CD4-positive, alpha-beta T cell (primary cell): ENCODE results near the gene EXD3. TPM values are rescaled to one million over a fixed set of nuclear protein-coding genes. Genes with fewer than 3 reads are reported as not detected.

Experiments used
- ATAC-seq: fragments of 200-7000 bp; cut with Tn5 transposase; one replicate; pipeline ENCODE4 v1.10.0; 2022; ENCODE audit warnings: mild to moderate bottlenecking; ENCODE audit not compliant: poor library complexity
- CTCF ChIA-PET: fragments of 350-600 bp; sonication (Branson Sonifier 250); formaldehyde crosslinking; loops from one replicate; lab custom pipeline; 2021; ENCODE audit warnings: antibody characterized with exemption, inconsistent platforms; lab: Charles Lee
- POLR2A ChIA-PET: fragments of 350-600 bp; sonication (Branson Sonifier 250); formaldehyde crosslinking; loops from one replicate; lab custom pipeline; 2021; ENCODE audit warnings: antibody characterized with exemption, inconsistent platforms; lab: Charles Lee
- DNase-seq, 14 experiments: peaks; one replicate each; pipeline ENCODE4 v3.0.0-alpha.2; 2013 to 2020; ENCODE audit warnings: mixed read lengths in 2 of 14
- H3K27ac ChIP-seq, 2 donors: one replicate each; pipeline versions ENCODE4 v1.5.1 to v1.7.0; 2013; ENCODE audit warnings: low read length in 2 of 2, low read depth in 1 of 2, mild to moderate bottlenecking in 1 of 2
- H3K27me3 ChIP-seq, 2 experiments: 1 replicate in 1 of 2; 2 replicates in 1 of 2; pipeline versions ENCODE4 v1.6.1 to v1.7.0; 2013; ENCODE audit warnings: low read length in 2 of 2, control low read depth in 1 of 2, mild to moderate bottlenecking in 1 of 2, moderate library complexity in 1 of 2; ENCODE audit not compliant: insufficient read depth in 2 of 2, control insufficient read depth in 1 of 2
- H3K36me3 ChIP-seq: one replicate; pipeline ENCODE4 v1.6.1; 2013; ENCODE audit warnings: low read length, control low read depth; ENCODE audit not compliant: insufficient read depth
- H3K4me1 ChIP-seq: one replicate; pipeline ENCODE4 v1.6.1; 2013; ENCODE audit warnings: low read length, control low read depth; ENCODE audit not compliant: insufficient read depth
- H3K4me3 ChIP-seq: one replicate; pipeline ENCODE4 v1.5.1; 2013; ENCODE audit warnings: mild to moderate bottlenecking, low read length, moderate library complexity
- H3K9me3 ChIP-seq, 2 experiments: 1 replicate in 1 of 2; 2 replicates in 1 of 2; pipeline versions ENCODE4 v1.6.1 to v1.7.0; 2013; ENCODE audit warnings: low read length in 2 of 2, mild to moderate bottlenecking in 2 of 2, control low read depth in 1 of 2, moderate library complexity in 1 of 2; ENCODE audit not compliant: control insufficient read depth in 1 of 2, insufficient read depth in 1 of 2
- H3K27ac Mint-ChIP-seq: one replicate; pipeline ENCODE4 v1.8.0; 2020; ENCODE audit warnings: mixed read lengths
- H3K27me3 Mint-ChIP-seq: one replicate; pipeline ENCODE4 v1.8.0; 2021; ENCODE audit warnings: mixed read lengths
- H3K36me3 Mint-ChIP-seq: one replicate; pipeline ENCODE4 v1.8.0; 2021; ENCODE audit warnings: low read depth, mixed read lengths
- H3K4me1 Mint-ChIP-seq: one replicate; pipeline ENCODE4 v1.8.0; 2021; ENCODE audit warnings: low read depth, mixed read lengths
- H3K4me3 Mint-ChIP-seq: one replicate; pipeline ENCODE4 v1.8.0; 2020; ENCODE audit warnings: mild to moderate bottlenecking, mixed read lengths
- H3K9me3 Mint-ChIP-seq: one replicate; pipeline ENCODE4 v1.8.0; 2020; ENCODE audit warnings: mixed read lengths
- intact Hi-C, 2 experiments: fragments of 100-400 bp; cut with DNase I in 1 of 2; cut with micrococcal nuclease in 1 of 2; formaldehyde crosslinking; loops; one replicate each; pipeline versions ENCODE4 v1.15.1 to v1.9.0; 2023 to 2025; cut with DNase I, micrococcal nuclease
- total RNA-seq, 174 experiments: library from RNA in 2 of 174; stranded (reverse) in 2 of 174; gene quantifications; one replicate each; pipeline ENCODE4 v1.2.3 and lab custom pipeline; 2021 to 2026
- TF ChIP-seq, protein P1 (sequence below): fragments of 200-600 bp; IDR thresholded peaks from one replicate; pipeline ENCODE4 v1.8.0; 2022; ENCODE audit warnings: antibody characterized with exemption, mild to moderate bottlenecking

EXD3 gene
- total RNA-seq, 2 experiments from 2014 or later: 14.9 to 16.9 TPM

GRCh38 chr9:137375321-137376058 lies 47.5 kb downstream of the EXD3 start:
- H3K36me3 ChIP-seq: peaks cover 3% of the 10 kb centered on the region
- DNase-seq: no peak

GRCh38 chr9:137374131-137374845 lies 48.7 kb downstream of the EXD3 start:
- H3K4me1 Mint-ChIP-seq: no peaks in the 10 kb centered on the region
- no peaks in the 10 kb centered on the region for H3K36me3 Mint-ChIP-seq
- no peak overlapping the region for H3K27ac ChIP-seq
- H3K4me1 ChIP-seq: no peaks in the 10 kb centered on the region
- ChIA-PET POLR2A (no interaction called here), CTCF (no interaction called here)
- no peaks in the 10 kb centered on the region for H3K27me3 Mint-ChIP-seq
- peaks cover 0 to 8% of the 10 kb centered on the region in 2 experiments for H3K9me3 ChIP-seq
- TF ChIP-seq, protein P1, sequence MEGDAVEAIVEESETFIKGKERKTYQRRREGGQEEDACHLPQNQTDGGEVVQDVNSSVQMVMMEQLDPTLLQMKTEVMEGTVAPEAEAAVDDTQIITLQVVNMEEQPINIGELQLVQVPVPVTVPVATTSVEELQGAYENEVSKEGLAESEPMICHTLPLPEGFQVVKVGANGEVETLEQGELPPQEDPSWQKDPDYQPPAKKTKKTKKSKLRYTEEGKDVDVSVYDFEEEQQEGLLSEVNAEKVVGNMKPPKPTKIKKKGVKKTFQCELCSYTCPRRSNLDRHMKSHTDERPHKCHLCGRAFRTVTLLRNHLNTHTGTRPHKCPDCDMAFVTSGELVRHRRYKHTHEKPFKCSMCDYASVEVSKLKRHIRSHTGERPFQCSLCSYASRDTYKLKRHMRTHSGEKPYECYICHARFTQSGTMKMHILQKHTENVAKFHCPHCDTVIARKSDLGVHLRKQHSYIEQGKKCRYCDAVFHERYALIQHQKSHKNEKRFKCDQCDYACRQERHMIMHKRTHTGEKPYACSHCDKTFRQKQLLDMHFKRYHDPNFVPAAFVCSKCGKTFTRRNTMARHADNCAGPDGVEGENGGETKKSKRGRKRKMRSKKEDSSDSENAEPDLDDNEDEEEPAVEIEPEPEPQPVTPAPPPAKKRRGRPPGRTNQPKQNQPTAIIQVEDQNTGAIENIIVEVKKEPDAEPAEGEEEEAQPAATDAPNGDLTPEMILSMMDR: no peak
- DNase-seq: no peak
- H3K27me3 ChIP-seq: no peaks in the 10 kb centered on the region
- no peaks in the 10 kb centered on the region for H3K9me3 Mint-ChIP-seq
- intact Hi-C loops: no loop called here
- no peak for ATAC-seq
- H3K4me3 Mint-ChIP-seq: no peak overlapping the region
- peaks cover 3% of the 10 kb centered on the region for H3K36me3 ChIP-seq
- H3K27ac Mint-ChIP-seq: no peak overlapping the region
- no peak overlapping the region for H3K4me3 ChIP-seq

More at GRCh38 chr9:137375321-137376058, 47.5 kb downstream of the EXD3 start:
- no peak overlapping the region for H3K27ac ChIP-seq
- ATAC-seq: no peak
- Mint-ChIP-seq H3K36me3 (no peaks in the 10 kb centered on the region), H3K27me3 (no peaks in the 10 kb centered on the region), H3K27ac (no peak overlapping the region), H3K4me3 (no peak overlapping the region), H3K4me1 (no peaks in the 10 kb centered on the region), H3K9me3 (no peaks in the 10 kb centered on the region)
- TF ChIP-seq, protein P1: no peak
- H3K9me3 ChIP-seq: peaks cover 0 to 8% of the 10 kb centered on the region in 2 experiments
- H3K4me1 ChIP-seq: no peaks in the 10 kb centered on the region
- intact Hi-C loops: no loop called here
- H3K4me3 ChIP-seq: no peak overlapping the region
- H3K27me3 ChIP-seq: no peaks in the 10 kb centered on the region
- ChIA-PET POLR2A (no interaction called here), CTCF (no interaction called here)

- H3K9me3 ChIP-seq: peaks cover 0 to 8% of the 10 kb centered on the region in 2 experiments
- peaks cover 3% of the 10 kb centered on the region for H3K36me3 ChIP-seq
- no peaks in the 10 kb centered on the region for H3K27me3 ChIP-seq
- ATAC-seq (no peak), DNase-seq (no peak)
- no peaks in the 10 kb centered on the region for H3K27me3 Mint-ChIP-seq
- no peak overlapping the region for H3K27ac Mint-ChIP-seq
- intact Hi-C loops: no loop called here
- no peaks in the 10 kb centered on the region for H3K9me3 Mint-ChIP-seq
- POLR2A ChIA-PET: no interaction called here
- H3K4me3 Mint-ChIP-seq: no peak overlapping the region
- H3K27ac ChIP-seq: no peak overlapping the region
- TF ChIP-seq, protein P1: no peak
- CTCF ChIA-PET: no interaction called here
- no peaks in the 10 kb centered on the region for H3K36me3 Mint-ChIP-seq
- H3K4me3 ChIP-seq: no peak overlapping the region
- H3K4me1 ChIP-seq: no peaks in the 10 kb centered on the region
- H3K4me1 Mint-ChIP-seq: no peaks in the 10 kb centered on the region
These were observed 49.4 kb downstream of the EXD3 start for GRCh38 chr9:137373611-137373980.
